GM18867 (cell line): ENCODE results near the gene DGKI.

Source experiments
- ATAC-seq: cut with Tn5 transposase; IDR thresholded peaks from one replicate; pipeline ENCODE4 v1.9.1; 2021; ENCODE audit warnings: mild to moderate bottlenecking, moderate library complexity; ENCODE audit not compliant: unreplicated experiment

Gene DGKI

GRCh38 chr7:137658190-137658900, 188.4 kb downstream of the DGKI start:
- ATAC-seq, result no peak

DNA sequence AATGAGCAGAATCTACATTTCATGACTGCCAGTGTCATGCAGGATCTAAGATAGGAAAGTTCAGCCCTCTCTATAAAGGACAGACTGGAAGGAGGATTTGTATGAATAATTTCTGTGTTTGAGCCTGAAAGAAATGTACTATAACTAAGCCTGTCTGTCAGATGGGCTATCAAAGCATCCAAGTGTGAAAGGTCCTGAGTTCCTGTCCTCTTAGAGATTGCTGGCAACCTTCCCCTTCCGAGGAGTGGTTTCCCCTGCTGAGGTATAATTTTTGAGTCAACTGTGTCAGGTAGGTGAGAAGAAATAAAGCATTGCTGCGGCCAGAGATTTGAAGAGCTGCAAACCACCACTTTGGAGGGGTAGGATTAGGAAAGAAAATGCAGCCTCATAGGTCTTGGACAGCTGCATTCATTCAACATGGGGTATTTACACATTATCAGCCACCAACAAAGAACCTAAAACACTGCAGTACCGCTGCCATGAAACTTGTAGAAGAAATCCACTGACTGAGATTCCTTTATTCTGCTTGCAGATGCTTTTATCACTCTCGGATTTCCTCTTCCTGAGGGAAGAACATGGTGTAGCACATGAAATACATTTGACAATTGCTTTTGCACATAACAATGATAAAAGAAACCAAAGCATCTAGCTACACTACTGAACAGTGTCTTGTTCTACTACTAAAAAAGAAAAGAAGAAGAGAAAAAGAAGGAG, 189.1 kb downstream of the DGKI start:
- no peak for ATAC-seq

DNA sequence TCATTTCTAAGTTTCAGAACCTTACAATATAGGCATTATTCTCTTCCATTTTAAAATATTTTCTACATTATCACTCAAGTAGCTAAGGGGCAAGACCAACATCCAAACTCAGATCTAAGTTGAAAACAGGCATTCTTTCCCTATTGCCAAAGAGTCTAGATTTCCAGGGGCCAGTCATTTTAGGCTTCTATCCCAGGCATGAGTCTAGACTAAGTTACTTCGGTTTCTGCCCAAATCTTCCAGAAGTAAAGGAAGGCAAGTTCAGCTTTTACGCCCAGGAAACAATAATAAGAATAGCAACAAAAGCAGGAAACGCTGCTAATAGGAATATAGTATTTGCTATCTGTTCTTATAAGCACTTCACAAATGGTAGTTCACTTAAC, 189.9 kb downstream of the DGKI start:
- no peak for ATAC-seq

DNA sequence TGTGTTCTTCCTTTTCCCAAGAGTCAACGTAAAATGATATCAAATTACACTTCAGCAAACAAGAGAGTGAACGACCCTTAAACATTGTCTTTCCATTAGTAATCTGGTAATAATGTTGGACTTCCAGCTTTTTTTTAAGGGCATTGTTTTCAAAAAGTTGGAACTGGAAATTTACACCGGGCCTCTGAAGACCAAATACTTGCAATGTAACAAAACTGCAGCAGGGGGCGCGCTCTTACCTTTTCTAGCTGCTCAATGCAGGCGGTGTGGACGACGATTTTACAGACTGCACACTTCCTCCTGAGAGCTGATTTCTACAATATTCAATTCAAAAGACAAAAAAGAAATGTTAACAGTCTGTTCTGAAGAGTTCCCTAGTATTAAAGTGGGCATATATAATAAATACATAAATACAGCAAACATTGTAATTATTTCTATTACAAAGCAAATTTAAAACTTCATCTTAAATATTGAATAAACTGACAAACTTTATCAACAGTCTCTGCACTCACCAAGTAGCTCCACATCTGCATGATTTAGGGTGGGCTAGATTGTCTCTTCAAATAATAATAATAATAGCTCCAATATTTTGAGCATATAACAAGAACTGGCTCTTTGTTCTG, 190.4 kb downstream of the DGKI start:
- peak; percentile 92 for ATAC-seq

DNA sequence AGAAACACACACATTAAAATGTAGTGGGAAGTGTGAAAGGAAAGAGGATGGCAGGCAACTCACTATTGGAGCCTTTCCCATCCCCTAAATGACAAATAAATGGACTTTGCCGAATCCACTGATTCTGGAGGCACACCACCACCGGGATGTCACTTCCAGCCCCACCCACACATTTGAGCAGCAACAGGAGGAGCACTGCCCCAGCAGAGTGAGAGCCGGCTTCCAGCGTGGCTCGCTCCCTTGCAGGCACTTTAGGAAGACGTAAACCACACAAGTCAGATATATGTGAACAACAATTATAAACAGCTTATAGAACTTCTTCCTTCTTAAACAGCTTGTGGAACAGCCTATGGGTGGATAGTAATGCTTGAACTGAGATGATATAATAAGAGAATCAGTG, 191.0 kb downstream of the DGKI start:
- peak; percentile 8 for ATAC-seq

DNA sequence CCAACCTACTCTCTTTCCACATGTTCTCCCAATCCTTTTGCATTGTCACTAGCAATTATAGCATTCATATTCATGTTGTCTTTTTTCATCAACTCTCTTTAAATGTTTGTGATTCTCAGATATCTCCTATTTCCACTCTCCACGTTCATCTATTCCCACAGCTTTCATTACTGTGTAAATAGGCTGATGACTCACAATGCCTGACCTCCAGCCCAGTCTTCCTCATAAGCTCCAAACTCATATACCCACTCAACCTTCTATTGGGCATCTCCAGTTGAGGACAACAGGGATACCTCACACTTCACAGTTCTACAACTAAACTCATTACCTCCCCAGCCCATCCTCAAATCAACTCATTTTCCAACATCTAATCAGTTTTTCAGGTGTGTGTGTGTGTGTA, 194.1 kb downstream of the DGKI start:
- no peak for ATAC-seq

DNA sequence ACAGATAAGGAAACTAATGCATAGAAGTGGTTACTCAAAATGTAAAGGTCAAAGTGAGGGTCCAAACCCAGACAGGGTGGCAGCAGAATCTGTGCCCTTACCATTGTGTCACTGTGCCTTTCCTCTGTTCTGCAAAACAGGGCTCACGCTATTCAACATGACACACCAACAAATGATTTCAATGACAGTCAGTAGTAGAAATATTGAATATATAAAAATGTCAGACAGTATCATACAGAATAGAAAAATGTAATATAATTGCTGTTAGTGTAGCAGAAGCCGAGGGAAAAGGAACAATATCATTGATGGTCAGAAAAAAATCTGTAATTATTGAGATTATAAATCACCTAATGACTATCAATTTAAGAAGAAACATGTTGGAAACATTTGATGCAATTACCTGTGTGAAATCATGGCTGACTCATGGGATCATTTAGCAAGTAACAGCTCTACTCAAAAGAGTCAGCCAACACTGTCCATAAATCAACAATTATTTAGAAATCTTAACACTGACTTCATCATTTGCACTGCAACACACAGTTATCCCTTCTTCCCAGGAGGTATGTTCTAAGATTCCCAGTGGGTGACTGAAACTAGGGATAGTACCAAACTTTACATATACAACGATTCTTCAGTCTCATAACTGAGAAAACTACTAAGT, 198.7 kb downstream of the DGKI start:
- no peak for ATAC-seq

DNA sequence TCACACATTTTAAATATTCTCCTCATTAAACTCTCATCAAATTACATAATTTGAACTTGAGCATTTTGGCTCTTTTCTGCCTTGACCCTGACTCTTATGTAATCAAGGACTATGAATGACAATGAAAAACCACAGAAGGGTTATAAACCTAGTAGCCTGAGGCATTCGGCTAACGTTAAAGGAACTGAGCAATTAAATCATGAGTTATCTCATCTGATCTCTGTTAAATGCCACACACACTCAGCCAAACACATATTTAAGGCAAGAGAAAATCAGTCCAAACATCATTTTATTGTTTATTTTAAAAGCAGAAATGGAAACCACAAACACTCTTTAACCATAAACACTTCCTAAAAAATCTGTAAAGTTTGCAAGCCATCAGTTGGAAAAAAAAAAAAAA, 204.3 kb downstream of the DGKI start:
- no peak for ATAC-seq

DNA sequence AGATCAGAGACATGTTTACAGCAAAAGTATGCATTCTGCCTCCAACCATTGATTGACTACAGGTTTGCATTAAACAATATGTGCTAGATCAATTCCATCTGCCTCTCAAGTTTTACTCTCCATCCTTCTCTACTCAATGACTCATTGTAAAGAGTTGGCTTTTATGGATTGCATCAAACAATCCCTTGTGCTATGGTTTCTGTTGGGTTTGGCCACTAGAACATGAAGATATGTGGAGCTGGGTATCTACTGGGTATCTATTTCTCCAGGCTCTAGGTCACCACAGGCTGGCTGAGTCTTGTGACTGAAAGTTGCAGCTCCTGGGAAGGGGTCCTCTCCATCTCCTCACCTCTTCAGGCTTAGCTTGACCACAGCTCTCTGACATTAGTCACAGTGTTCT, 204.7 kb downstream of the DGKI start:
- no peak for ATAC-seq

GRCh38 chr7:137636376-137636775, 210.4 kb downstream of the DGKI start:
- no peak for ATAC-seq

GRCh38 chr7:137635874-137636273, 210.9 kb downstream of the DGKI start:
- ATAC-seq, result no peak

DNA sequence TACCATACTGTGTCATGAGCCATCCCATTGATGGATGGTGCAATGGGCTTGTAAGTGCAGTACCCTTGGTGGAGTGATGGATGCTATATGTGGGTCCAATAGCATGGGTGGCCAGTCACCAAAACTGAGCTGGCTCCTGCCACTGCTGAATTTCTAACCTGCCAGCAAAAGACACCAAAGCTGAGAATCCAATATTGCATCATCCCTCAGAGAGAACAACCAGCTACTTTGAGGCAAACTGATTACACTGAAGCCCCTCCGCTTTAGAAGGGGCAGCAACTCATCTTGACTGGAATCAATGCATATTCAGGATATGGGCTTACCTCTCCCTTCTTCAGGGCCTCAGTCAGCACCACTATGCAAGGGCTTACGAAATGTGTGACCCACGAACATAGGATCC, 211.6 kb downstream of the DGKI start:
- ATAC-seq, result no peak

DNA sequence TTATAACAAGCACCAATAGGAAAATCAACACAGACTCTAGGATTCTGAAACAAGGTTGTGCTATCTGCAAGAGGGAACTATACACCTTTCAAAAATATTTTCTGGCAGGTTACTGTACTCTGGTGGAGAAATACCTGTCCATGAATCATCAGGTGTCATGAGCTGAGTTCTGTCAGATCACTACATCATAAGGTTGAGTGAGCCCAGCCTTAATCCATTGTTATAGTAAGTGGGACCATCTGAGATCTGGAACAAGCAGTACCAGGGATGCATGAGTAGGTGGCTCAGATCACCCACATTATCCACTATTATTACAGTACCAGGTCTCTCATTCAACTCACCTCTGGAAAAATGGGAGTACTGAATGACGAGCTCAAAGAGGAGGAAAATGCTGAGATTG, 212.4 kb downstream of the DGKI start:
- ATAC-seq, result no peak

GRCh38 chr7:137633133-137633532, 213.6 kb downstream of the DGKI start:
- no peak for ATAC-seq

DNA sequence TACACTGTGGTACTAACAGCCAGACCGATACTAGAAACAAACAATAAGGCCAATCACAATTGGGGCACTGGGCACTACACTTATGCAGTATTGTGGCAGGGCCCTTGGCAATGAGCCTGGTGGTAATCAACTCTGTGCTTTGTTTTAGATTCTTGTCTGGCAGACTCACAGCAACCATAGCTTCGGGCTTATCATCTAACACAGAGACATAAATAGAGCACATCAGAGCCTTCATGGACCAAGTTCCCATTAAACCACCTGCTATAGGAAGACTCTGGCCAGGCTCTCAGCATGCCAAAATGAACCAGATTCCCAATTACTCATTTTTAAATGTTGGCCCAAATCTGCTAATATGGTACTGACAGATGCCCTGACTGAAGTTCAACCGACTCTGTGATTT, 218.6 kb downstream of the DGKI start:
- ATAC-seq, result no peak

- ATAC-seq, result peak; percentile 77
These were observed 220.2 kb downstream of the DGKI start for GRCh38 chr7:137626469-137627067.

- ATAC-seq, result no peak
These were observed 221.6 kb downstream of the DGKI start for GRCh38 chr7:137625197-137625596.

GRCh38 chr7:137619181-137619580, 227.6 kb downstream of the DGKI start:
- ATAC-seq, result no peak

DNA sequence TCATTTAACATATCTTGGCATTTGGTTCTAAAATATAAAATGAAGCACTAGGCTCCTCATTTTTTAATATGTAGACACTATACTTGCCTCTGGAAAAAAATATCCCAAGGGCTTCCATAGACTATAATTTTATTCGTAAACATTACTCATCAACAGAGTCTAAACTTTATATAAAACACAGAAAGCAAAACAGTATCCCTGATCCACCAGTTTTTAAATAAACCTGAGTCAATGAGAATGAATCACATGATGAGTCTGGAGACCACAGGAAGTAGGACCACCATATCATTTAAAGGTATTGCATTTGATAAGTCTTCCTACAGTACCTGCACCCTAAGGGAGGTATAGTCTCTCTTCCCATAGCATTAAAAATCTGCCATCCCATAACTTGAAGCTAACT, 228.0 kb downstream of the DGKI start:
- no peak for ATAC-seq

DNA sequence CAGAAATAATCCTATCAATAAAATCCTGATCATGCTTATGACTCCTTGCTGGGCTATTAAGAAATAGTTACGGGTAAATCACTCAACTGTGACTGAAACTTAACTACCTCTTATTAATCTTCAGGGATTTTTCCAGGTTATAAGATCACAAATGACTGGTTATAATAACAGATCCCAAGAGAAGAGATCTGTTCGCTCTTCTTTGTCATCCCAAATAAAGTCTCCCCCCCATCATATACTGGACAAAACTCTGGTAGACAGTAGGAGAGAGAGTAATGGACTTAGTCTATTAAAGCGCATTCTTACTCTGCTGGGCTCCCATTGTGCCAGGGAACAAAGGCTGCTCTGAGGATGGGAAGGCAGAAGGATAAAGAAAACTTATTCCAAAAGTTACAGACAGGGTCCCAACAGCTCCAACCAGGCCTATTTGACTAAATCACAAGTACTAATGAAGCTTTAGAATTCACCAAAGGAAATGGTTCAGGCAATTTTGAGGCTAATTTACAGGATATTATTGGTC, 233.7 kb downstream of the DGKI start:
- no peak for ATAC-seq

DNA sequence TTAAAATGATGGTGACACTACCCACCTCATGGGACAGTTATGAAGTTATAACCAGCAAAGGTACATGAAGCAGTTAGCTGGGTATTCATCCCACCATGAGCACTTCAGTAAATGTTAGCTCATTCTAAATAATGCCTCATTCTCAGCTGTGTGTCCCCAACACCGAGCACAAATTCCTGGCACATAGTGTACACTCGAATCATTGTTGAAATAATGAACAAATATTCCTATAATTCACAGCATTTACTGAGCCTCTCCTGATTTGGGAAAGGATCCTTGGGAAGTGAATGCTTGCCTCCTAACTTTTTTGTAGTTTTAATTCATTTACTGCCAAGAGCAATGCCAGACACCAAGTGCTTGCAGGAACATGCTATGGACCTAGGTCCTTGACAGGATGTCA, 235.2 kb downstream of the DGKI start:
- ATAC-seq, result no peak
